Stimulated activated CD4-positive, alpha-beta T cell treated with anti-CD3 and anti-CD28 coated beads, Interleukin-4, amount 100 ng/mL, for 24 hours (primary cell): ENCODE results near the gene ATP6V1F.
A peak's percentile ranks its signal among the peaks of the same experiment; 100 is the strongest.

Source experiments
- DNase-seq: peaks from one replicate; pipeline ENCODE4 v3.0.0-alpha.2; 2020

ATP6V1F gene

GRCh38 chr7:128869944-128870285 lies 7.3 kb downstream of the ATP6V1F start:
- DNase-seq: peak; percentile 11

GRCh38 chr7:128871050-128871449 lies 8.4 kb downstream of the ATP6V1F start:
- no peak for DNase-seq

GRCh38 chr7:128872394-128872824 lies 9.8 kb downstream of the ATP6V1F start:
- DNase-seq: no peak

- DNase-seq: no peak
These were observed 10.6 kb downstream of the ATP6V1F start for GRCh38 chr7:128873234-128873633.

GRCh38 chr7:128874140-128875031 lies 11.7 kb downstream of the ATP6V1F start:
- no peak for DNase-seq

- DNase-seq: no peak
These were observed 12.9 kb downstream of the ATP6V1F start for GRCh38 chr7:128875523-128875948.

GRCh38 chr7:128876127-128876526 lies 13.5 kb downstream of the ATP6V1F start:
- DNase-seq: no peak

GRCh38 chr7:128876586-128876977 lies 13.9 kb downstream of the ATP6V1F start:
- no peak for DNase-seq

GRCh38 chr7:128876978-128877755 lies 14.5 kb downstream of the ATP6V1F start:
- no peak for DNase-seq

GRCh38 chr7:128877756-128878120 lies 15.1 kb downstream of the ATP6V1F start:
- DNase-seq: no peak

GRCh38 chr7:128878226-128879105 lies 15.8 kb downstream of the ATP6V1F start:
- DNase-seq: no peak

GRCh38 chr7:128879461-128879938 lies 16.8 kb downstream of the ATP6V1F start:
- DNase-seq: no peak

- DNase-seq: peak; percentile 22
These were observed 17.5 kb downstream of the ATP6V1F start for GRCh38 chr7:128879939-128880746.

GRCh38 chr7:128880791-128881457 lies 18.3 kb downstream of the ATP6V1F start:
- no peak for DNase-seq

GRCh38 chr7:128881458-128882125 lies 18.9 kb downstream of the ATP6V1F start:
- no peak for DNase-seq

GRCh38 chr7:128882134-128882533 lies 19.5 kb downstream of the ATP6V1F start:
- no peak for DNase-seq

GRCh38 chr7:128883622-128884448 lies 21.2 kb downstream of the ATP6V1F start:
- DNase-seq: peak; percentile 89

GRCh38 chr7:128884561-128885369 lies 22.1 kb downstream of the ATP6V1F start:
- no peak for DNase-seq
